ENCODE results near the gene CCDC110.

DNA sequence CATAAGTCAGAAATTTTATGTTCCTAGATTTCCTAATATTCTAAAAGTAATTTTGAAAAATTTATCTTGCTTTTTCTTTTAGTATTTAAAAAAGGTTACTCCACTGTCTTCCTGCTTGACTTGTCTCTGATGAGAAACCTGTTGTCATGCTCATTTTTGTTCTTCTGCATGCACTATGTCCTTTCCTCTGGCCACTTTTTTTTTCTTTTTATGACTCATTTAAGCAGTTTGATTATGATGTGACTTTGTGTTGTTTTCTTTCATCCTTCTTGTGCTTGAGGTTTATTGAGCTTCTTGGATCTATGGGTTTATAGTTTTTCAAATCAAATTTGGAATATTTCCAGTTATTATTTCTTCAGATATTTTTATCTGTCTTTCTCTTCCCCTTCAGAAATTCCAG is 33.7 kb downstream of the CCDC110 start:
- TF ChIP-seq, protein P1, sequence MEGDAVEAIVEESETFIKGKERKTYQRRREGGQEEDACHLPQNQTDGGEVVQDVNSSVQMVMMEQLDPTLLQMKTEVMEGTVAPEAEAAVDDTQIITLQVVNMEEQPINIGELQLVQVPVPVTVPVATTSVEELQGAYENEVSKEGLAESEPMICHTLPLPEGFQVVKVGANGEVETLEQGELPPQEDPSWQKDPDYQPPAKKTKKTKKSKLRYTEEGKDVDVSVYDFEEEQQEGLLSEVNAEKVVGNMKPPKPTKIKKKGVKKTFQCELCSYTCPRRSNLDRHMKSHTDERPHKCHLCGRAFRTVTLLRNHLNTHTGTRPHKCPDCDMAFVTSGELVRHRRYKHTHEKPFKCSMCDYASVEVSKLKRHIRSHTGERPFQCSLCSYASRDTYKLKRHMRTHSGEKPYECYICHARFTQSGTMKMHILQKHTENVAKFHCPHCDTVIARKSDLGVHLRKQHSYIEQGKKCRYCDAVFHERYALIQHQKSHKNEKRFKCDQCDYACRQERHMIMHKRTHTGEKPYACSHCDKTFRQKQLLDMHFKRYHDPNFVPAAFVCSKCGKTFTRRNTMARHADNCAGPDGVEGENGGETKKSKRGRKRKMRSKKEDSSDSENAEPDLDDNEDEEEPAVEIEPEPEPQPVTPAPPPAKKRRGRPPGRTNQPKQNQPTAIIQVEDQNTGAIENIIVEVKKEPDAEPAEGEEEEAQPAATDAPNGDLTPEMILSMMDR (IDR thresholded peaks at IDR 0.05; ENCODE audit: poor library complexity, severe bottlenecking): no peak
- TF ChIP-seq TAF1 (IDR thresholded peaks at IDR 0.05; ENCODE audit: low read depth): no peak
- no peak for TF ChIP-seq MXI1 (conservative IDR thresholded peaks at IDR 0.05; ENCODE audit: poor library complexity, severe bottlenecking)
- no peak for TF ChIP-seq POLR2AphosphoS5 (IDR thresholded peaks at IDR 0.05)
- TF ChIP-seq EZH2 (IDR thresholded peaks at IDR 0.05; ENCODE audit: borderline replicate concordance, insufficient read depth, low read length, poor library complexity, severe bottlenecking): no peak
- no peak for TF ChIP-seq EP300 (conservative IDR thresholded peaks at IDR 0.05; ENCODE audit: poor library complexity, severe bottlenecking)
- TF ChIP-seq RAD21 (conservative IDR thresholded peaks at IDR 0.05): no peak
- TF ChIP-seq, protein P2, sequence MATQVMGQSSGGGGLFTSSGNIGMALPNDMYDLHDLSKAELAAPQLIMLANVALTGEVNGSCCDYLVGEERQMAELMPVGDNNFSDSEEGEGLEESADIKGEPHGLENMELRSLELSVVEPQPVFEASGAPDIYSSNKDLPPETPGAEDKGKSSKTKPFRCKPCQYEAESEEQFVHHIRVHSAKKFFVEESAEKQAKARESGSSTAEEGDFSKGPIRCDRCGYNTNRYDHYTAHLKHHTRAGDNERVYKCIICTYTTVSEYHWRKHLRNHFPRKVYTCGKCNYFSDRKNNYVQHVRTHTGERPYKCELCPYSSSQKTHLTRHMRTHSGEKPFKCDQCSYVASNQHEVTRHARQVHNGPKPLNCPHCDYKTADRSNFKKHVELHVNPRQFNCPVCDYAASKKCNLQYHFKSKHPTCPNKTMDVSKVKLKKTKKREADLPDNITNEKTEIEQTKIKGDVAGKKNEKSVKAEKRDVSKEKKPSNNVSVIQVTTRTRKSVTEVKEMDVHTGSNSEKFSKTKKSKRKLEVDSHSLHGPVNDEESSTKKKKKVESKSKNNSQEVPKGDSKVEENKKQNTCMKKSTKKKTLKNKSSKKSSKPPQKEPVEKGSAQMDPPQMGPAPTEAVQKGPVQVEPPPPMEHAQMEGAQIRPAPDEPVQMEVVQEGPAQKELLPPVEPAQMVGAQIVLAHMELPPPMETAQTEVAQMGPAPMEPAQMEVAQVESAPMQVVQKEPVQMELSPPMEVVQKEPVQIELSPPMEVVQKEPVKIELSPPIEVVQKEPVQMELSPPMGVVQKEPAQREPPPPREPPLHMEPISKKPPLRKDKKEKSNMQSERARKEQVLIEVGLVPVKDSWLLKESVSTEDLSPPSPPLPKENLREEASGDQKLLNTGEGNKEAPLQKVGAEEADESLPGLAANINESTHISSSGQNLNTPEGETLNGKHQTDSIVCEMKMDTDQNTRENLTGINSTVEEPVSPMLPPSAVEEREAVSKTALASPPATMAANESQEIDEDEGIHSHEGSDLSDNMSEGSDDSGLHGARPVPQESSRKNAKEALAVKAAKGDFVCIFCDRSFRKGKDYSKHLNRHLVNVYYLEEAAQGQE (IDR thresholded peaks at IDR 0.05; ENCODE audit: borderline replicate concordance): no peak
- TF ChIP-seq SMC3 (conservative IDR thresholded peaks at IDR 0.05; ENCODE audit: poor library complexity): no peak
